Activated naive CD4-positive, alpha-beta T cell treated with anti-CD3 and anti-CD28 coated beads, Interleukin-2, amount 50 U/mL, for 16 hours (primary cell): ENCODE data around the gene ITIH3.

Source experiments
- DNase-seq: peaks from one replicate; pipeline ENCODE4 v3.0.0-alpha.2; 2020

ITIH3 gene

GRCh38 chr3:52795298-52795900 is 803 bp downstream of the ITIH3 start:
- no peak for DNase-seq

DNA sequence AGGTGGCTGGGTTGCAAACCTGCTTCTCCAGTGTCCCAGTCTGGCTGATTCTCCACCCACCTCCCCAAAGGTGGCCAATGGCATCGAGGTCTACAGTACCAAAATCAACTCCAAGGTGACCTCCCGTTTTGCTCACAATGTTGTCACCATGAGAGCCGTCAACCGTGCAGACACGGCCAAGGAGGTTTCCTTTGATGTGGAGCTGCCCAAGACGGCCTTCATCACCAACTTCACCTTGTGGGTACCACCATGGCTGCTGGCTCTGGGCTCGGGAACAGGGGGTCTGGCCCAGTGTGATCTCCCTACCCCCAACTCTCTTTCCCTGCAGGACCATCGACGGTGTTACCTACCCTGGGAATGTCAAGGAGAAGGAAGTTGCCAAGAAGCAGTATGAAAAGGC is 1.8 kb downstream of the ITIH3 start:
- DNase-seq = no peak

GRCh38 chr3:52798376-52798977 is 3.9 kb downstream of the ITIH3 start:
- DNase-seq = no peak

DNA sequence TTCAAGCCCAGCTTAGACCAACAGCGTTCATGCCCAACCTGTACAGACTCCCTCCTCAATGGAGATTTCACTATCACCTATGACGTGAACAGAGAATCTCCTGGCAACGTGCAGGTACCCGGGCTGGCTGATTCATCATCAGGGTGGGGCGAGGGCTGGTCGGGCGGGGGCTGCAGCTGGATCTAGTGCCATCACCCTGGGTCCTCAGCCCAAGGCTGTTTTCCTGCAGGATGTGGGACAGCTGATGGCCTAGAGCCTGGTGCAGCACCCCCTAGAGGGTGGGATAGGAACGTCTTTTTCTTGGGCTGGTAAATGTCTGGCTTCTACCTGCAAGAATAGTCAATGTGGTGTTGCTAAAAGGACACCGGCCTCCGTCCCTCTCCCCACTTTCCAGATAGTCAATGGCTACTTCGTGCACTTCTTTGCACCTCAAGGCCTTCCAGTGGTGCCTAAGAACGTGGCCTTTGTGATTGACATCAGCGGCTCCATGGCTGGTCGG is 4.4 kb downstream of the ITIH3 start:
- no peak for DNase-seq

DNA sequence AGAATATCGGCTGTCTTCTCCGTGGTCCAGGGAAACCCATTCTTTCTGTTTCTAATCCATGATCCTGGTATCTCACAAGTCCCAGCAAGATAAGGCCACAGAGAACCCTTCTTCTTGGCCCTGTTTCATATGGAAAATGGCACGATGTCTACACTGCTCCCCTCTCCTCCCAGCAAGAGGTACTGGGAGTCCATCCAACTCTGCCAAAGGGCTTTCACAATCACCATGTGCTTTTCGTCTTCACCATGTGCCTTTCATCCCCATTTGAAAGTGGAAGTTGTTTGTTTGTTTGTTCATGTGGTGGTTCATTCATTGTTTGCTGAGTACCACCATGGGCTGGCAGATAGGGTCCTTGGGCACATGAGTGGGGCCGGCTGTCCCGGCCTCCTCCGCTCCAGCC is 5.5 kb downstream of the ITIH3 start:
- no peak for DNase-seq

GRCh38 chr3:52801839-52802238 is 7.2 kb downstream of the ITIH3 start:
- DNase-seq = no peak

DNA sequence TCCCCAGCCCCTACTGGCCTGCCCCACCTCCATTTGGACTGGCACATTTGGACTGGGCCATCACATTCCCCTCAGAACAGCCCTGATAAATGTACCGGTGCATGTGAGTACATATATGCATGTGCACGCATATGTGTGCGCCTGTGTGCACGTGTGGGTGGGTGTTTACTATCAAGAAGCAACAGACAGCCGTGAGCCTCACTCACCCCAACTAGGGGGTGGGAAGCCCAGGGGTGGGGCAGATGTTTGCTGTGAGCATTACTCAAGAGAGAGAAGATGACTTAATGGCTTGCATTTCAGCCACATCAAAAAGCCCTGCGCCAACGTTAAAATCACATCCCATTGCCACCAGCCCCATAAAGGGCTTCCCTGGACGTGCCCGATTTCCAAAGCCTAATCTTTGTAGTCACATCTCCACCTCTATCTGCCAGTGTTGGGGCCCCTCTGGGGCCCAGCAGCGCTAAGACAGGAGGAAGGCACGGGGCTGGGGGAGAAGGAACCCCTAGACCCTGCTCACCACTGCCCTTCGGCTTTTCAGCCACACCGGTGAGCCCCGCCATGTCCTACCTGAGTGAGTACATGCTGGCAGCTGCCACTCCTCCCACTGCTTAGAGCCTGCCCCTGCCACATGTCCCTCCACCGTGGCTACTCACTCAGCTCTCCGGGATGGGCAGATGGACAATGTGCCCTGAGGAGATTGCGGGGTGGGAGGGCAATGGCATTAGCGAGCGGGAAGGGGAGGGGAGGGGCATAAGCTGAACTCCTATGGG is 10.9 kb downstream of the ITIH3 start:
- DNase-seq = no peak

DNA sequence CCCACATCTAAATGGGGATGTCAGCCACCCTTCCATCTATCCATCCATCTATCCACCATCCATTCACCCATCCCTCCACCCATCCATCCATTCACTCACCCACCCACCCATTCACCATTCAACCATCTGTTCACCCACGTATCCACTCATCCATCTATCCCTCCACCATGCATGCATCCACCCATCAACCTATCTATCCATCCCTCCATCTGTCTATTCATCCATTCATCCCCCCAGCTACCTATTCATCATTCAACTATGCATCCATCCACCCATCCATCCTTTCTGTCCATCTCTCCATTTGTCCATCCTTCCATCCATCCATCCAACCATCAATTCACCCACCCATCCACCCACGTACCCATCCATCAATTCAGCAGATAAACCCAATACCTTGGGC is 14.6 kb downstream of the ITIH3 start:
- DNase-seq = no peak

DNA sequence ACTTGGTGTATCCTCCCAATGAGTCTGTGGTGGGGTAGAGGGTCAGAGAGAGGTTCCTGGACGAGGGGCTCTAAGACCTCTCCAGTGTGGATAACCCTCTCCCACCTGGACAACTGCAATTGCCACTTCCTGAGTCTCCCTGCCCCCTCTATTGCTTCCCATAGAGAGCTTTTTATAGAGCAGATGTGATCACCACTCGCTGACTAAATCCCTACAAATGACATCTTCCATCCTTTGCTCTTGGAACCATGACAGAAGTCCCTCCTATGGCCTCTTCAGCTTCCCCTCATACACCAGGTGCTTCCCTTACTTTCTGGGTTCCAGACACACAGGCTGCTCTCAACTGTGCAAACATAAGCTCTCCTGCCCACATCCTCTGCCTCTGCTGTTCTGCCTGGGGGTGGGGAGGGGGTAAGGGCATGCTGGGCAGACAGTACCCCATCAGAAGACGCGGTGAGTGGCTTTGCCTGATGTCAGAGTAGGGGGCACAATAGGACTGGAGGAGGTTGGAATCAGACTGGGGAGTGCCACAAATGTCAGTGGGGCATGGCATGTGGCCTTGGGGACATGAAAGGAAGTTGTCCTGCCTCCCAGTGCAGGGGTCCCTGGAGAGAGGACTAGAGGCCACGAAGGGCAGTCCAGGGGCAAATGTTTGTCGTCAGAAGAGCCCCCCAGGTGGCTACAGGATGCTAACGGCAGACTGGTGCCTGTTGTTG is 15.2 kb downstream of the ITIH3 start:
- DNase-seq = no peak

DNA sequence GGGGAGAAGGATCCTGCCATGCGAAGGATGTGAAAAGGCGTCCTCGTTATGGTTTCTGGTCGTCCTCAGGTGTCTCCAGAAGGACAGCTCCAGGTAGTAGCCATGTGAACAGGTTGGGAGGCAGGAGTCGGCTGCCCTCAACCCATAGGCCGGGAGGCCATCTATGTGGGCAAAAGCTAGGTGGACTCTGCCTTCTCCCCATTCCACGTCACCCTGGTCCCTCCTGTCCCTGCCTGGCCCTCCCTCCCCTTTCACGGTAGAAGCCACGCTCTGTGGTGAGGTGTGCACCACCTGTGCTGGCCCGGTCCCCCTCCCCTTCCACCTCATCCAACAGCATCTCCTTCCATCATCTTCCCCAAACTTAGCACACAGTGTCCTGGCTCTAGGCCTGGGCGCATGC is 16.3 kb downstream of the ITIH3 start:
- no peak for DNase-seq

GRCh38 chr3:52811452-52812011 is 16.9 kb downstream of the ITIH3 start:
- DNase-seq = no peak

GRCh38 chr3:52813810-52814209 is 19.2 kb downstream of the ITIH3 start:
- no peak for DNase-seq

DNA sequence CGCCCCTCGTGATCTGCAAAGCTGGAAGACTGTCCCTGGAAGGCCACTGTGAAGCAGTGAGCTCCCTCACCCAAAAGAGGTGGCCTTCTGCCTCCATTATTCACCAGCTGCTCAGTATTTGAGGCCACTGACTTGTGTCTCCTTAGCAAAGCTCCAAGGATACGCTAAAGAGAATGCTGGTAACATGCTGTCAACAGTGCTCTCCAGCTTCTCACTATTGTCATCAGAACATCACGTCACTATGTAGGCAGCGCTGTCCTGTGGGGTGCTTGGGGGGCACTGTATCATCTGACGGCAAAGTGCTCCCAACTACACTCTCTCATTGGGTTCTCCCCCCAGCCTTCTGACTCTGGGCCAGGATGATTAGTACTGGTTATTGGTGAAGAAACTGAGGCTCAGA is 21.6 kb downstream of the ITIH3 start:
- no peak for DNase-seq

GRCh38 chr3:52816654-52817053 is 22.1 kb downstream of the ITIH3 start:
- DNase-seq = no peak

DNA sequence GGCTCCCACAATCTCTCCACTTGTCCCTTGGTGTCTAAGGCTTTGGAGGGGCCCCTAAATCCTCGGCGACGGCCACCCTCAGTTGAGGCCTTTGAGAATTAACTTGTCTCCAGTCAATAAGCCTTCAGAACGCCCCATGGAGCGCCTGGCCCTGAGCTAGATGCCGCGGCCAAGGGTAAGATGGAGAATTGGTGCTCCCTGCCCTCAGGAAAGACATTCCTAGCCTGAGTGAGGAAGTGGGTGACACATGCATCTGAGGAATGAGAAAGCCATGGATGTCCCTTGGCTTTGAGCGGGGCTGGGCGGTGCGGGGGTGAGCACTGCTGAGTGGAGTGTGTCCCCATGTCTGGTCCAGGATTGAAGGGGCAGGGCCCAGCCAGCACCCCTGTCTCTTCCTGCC is 22.6 kb downstream of the ITIH3 start:
- DNase-seq = no peak

DNA sequence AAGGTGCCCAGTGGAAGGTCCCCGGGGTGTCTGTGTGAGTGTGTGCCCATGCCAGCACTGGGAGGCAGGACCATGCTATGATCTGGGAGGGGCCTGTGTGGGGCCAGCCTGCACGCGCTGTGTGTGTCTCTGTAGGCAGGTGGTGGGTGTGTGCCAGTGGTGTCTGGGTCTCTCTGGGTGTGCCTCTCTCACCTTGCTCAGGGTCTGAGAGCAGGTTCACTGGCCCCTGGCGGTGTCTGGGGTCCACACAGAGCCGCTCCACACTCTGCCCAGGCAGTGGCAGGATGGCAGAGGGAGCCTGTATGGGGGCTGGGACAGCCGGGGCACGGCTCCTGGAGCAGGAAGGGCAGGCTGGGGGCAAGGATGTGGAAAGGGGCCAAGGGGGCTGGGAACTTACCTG is 23.3 kb downstream of the ITIH3 start:
- no peak for DNase-seq

DNA sequence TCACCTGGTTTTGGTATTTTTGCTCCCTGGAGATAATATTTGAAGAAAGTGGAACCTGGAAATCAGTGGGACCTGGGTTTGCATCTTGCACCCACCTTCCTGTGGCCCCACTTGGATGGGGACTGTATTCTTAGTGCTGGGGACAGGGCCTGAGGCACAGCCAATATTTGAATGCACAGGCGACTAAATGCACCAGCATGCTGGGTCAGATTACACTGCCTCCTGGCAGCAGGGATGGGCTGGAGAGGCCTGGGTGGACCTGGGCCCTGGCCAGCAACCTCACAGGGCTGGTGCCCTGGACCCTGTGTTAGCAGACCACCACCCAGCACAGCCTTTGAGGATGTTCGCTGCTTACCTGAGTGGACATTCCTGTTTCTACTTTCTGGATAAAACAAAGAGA is 25.3 kb downstream of the ITIH3 start:
- DNase-seq = no peak

DNA sequence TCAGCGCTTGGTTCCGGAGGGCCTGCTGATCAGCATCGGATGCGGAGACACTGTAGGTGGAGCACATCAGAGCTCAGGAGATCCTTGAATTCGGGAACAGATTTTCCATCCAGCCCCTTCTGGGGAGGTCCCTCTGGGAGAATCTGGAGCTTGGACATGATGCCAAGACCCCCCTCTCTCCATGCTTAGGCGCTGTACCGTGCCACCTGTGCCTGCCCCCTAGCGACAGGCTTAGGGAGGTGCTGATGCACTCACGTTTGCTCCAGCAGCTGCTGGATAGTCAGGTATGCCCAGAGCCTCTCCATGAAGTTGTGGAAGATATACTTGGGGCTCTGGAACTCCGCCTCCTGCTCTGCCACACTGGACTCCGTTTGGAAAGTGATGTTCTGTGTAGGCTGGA is 26.1 kb downstream of the ITIH3 start:
- DNase-seq = no peak

DNA sequence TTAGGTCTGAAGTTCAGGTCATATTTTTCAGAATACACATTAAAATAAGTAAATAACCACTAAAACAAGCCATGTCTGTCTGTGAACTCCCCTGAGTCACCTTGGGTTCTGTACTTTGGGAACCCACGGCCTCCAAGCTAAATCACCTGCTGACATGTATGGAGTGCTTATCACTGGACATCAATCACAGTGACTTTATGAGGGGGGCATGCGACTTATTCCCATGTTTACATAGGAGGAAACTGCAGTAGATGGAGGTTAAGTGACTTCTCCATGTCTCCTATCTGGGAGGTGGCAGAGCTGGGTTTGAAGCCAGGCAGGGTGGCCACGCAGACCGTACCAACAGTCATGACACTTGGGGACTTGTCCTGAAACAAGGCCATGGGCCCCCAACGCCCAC is 27.8 kb downstream of the ITIH3 start:
- DNase-seq = no peak

DNA sequence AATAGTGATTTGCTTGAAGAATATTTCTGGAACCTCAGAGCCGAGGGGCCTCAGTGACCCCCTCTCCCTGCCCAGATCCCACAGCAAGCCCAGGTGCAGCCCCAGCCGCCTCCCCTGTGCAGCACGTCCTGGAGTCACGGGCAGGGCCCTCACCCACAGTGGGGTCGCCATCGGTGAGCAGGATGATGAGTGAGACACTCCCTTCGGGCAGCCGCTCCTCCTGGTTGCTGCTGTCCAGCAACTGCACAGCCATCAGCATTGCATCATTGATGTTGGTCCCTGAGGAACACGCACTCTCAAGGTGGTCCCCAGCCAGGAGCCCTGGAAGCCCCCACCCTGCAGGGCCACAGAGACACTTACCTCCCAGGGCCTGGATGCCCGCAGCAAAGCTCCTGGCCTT is 29.4 kb downstream of the ITIH3 start:
- DNase-seq = no peak

- DNase-seq = no peak
These were observed 32.8 kb downstream of the ITIH3 start for GRCh38 chr3:52827441-52827840.

DNA sequence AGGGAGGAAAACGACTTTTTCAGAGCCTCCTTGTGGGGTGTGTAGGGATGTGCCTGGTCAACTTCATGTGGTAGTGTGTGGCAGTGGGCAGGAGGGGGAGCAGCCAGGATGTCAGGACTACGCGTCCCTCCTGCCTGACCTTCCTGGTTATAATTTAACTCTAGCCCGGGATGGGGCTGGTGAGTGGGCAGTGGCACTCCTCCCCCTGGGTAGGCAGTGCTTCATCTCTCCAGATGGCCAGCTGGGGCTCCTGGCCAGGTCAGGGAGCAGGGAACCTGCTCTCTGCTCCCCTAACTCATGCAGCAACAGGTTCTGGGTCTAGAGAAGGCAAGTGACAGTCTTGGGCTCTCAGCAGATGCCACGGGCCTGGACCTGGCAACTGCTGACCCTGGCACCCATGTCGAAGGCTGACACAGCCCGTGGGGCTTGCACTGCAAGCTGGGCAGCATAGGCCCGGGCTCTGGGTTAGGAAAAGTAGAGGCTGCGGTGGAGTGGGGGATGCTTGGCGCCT is 33.3 kb downstream of the ITIH3 start:
- no peak for DNase-seq

GRCh38 chr3:52829482-52829881 is 34.9 kb downstream of the ITIH3 start:
- DNase-seq = no peak
